BLaER1 treated with 17β-estradiol and CSF1 and Interleukin-3, amounts not matched to agents 10 nM and 100 nM (cell line): Measurements from ENCODE around the gene AKT3.
A peak's percentile ranks its signal among the peaks of the same experiment; 100 is the strongest.

Experiments used
- H3K27ac ChIP-seq, 11 experiments: shearing (Covaris generic); formaldehyde crosslinking; 2 replicates each; pipeline ENCODE4 v1.8.1; 2022
- H3K27me3 ChIP-seq, 11 experiments: shearing (Covaris generic); formaldehyde crosslinking; 2 replicates each; pipeline ENCODE4 v1.8.1; 2022
- H3K36me3 ChIP-seq, 11 experiments: shearing (Covaris generic); formaldehyde crosslinking; 2 replicates each; pipeline ENCODE4 v1.8.1; 2022
- H3K4me1 ChIP-seq, 10 experiments: shearing (Covaris generic); formaldehyde crosslinking; 2 replicates each; pipeline ENCODE4 v1.8.1; 2022
- H3K4me2 ChIP-seq, 11 experiments: shearing (Covaris generic); formaldehyde crosslinking; 2 replicates each; pipeline ENCODE4 v1.8.1; 2022
- H3K4me3 ChIP-seq, 10 experiments: shearing (Covaris generic); formaldehyde crosslinking; 2 replicates each; pipeline ENCODE4 v1.8.1; 2022
- H3K9ac ChIP-seq, 11 experiments: shearing (Covaris generic); formaldehyde crosslinking; 2 replicates each; pipeline ENCODE4 v1.8.1; 2022
- H3K9me3 ChIP-seq, 11 experiments: shearing (Covaris generic); formaldehyde crosslinking; replicated peaks in 1 of 11; 2 replicates each; pipeline ENCODE4 v1.8.1; 2022
- H4K20me1 ChIP-seq, 11 experiments: shearing (Covaris generic); formaldehyde crosslinking; 2 replicates each; pipeline ENCODE4 v1.8.1; 2022
- Cebpa-rat ChIP-seq, 11 experiments: shearing (Covaris generic); IDR thresholded peaks; 2 replicates each; pipeline ENCODE4 v1.8.1; 2022

Gene AKT3

DNA sequence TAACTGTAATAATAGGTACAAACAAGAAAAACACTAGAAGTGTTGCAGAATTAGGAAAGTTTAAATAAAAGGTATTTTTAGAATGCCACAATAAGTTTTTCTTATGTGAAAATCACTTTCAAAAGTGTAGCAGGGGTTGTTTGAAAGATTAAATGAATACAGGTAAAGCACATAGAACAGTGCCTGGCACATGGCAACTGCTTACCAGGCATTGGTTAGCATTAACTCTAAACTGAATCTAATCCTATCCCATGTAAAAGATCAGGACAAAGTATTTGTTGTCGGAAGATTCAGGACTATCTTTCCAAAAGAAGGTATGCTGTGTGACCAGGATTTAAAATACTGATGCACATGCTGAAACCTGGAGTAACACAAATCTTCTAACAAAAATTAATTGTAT lies 3.3 kb downstream of the AKT3 start:
- H3K4me3 ChIP-seq, result no peak overlapping the region
- no peak overlapping the region for H3K9ac ChIP-seq
- H3K27ac ChIP-seq, result no peak overlapping the region
- no peaks in the 10 kb centered on the region; a peak in 3 of 22 replicates for H3K27me3 ChIP-seq
- TF ChIP-seq Cebpa-rat (IDR thresholded peaks at IDR 0.05), result no peak
- peaks cover 0 to 62% (median 18%) of the 10 kb centered on the region in 11 experiments; a peak in 11 of 22 replicates for H4K20me1 ChIP-seq
- peaks cover 0 to 9% (median 4%) of the 10 kb centered on the region in 11 experiments; a peak in 5 of 22 replicates for H3K9me3 ChIP-seq
- 0 out of 22 replicates have a peak, but pooled peaks cover 0 to 2% (median 0%) of the 10 kb centered on the region in 11 experiments for H3K36me3 ChIP-seq
- peaks cover 20 to 51% (median 31%) of the 10 kb centered on the region in 10 experiments for H3K4me1 ChIP-seq
- H3K4me2 ChIP-seq, result peak overlapping the region in 2 of 11 experiments; percentile 8 to 82; a peak in 1 of 22 replicates

DNA sequence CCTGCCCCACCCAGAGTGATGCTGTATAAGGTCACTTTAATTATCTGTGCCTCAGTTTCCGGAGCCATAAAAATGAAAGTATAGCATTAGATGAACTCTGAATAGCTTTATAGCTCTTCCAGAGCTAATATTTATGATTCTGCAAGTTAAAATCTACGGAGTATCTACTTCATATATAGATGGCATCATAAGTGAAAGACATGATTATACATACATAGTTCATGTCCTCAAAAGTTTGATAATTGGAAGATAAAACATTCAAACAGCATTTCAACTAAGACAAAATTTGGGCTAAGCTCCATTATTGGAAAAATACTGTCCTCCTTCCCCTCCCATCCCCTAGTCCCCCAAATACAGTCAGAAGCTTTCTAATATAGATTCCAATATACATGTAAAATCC lies 4.2 kb downstream of the AKT3 start:
- Histone ChIP-seq H3K4me3 (no peak overlapping the region), H3K4me1 (peaks cover 13 to 48% (median 25%) of the 10 kb centered on the region in 10 experiments), H3K9ac (no peak overlapping the region), H3K4me2 (no peak overlapping the region), H3K36me3 (peaks cover 0 to 8% (median 0%) of the 10 kb centered on the region in 11 experiments; a peak in 2 of 22 replicates), H3K27ac (no peak overlapping the region), H4K20me1 (peaks cover 0 to 68% (median 18%) of the 10 kb centered on the region in 11 experiments; a peak in 11 of 22 replicates), H3K27me3 (no peaks in the 10 kb centered on the region; a peak in 1 of 22 replicates), H3K9me3 (peaks cover 0 to 9% (median 4%) of the 10 kb centered on the region in 11 experiments; a peak in 5 of 22 replicates)
- no peak for TF ChIP-seq Cebpa-rat (IDR thresholded peaks at IDR 0.05)

DNA sequence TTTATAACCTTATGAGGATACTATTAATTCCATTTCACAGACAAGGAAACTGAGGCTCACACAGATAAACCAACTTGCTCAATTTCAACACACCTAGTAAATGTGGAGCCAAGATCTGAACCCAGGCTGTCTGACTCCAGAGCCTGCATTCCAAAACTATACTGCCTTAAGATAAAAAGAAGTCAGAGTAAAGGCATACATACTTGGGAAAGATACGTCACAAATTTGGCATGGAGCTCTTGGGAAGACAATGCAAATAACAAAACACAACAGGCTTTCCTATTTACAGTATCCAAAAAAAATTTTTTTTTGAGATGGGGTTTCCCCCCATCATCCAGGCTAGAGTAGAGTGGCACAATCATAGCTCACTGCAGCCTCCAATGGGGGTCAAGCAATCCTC lies 5.9 kb downstream of the AKT3 start:
- H3K4me1 ChIP-seq, result peaks cover 13 to 48% (median 25%) of the 10 kb centered on the region in 10 experiments
- H3K27me3 ChIP-seq, result no peaks in the 10 kb centered on the region; a peak in 1 of 22 replicates
- H3K4me2 ChIP-seq, result no peak overlapping the region
- no peak overlapping the region for H3K27ac ChIP-seq
- H3K4me3 ChIP-seq, result no peak overlapping the region
- H4K20me1 ChIP-seq, result peaks cover 0 to 68% (median 18%) of the 10 kb centered on the region in 11 experiments; a peak in 11 of 22 replicates
- no peak overlapping the region for H3K9ac ChIP-seq
- H3K9me3 ChIP-seq, result peaks cover 0 to 9% (median 4%) of the 10 kb centered on the region in 11 experiments; a peak in 5 of 22 replicates
- no peak for TF ChIP-seq Cebpa-rat (IDR thresholded peaks at IDR 0.05)
- H3K36me3 ChIP-seq, result peaks cover 0 to 8% (median 5%) of the 10 kb centered on the region in 11 experiments; a peak in 7 of 22 replicates

DNA sequence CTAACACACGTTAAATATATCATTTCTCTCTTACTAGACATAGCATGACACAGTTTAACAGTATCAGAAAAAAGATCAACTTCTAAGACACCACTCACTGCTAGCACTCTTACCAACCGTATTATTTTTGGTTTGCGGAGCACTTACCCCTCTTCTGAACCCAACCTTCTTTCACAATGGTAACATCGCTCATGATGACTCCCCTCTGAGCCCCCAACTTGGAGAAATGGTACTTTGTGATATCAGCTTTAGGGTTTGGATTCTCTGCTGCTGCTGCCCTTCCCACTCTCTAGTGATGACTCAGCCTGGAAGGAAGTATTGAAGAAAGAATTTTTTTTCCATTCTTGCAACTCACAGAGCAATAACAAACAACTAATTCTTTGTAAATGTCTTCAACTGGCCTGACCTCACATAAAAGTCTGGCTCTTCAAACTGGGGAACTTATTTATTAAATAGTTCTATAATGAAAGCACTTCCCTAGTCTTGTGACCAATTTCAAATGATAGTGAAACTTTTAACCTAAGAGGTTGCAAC lies 7.0 kb downstream of the AKT3 start:
- Histone ChIP-seq H3K27ac (peak overlapping the region in 6 of 11 experiments; percentile 1 to 57 (median 20); a peak in 7 of 22 replicates), H3K4me3 (no peak overlapping the region), H3K4me1 (peaks cover 3 to 40% (median 15%) of the 10 kb centered on the region in 10 experiments; a peak in 19 of 20 replicates), H3K9me3 (peaks cover 0 to 9% (median 5%) of the 10 kb centered on the region in 11 experiments; a peak in 5 of 22 replicates), H3K27me3 (no peaks in the 10 kb centered on the region), H3K36me3 (peaks cover 0 to 8% (median 5%) of the 10 kb centered on the region in 11 experiments; a peak in 7 of 22 replicates), H4K20me1 (peaks cover 0 to 59% (median 13%) of the 10 kb centered on the region in 11 experiments; a peak in 11 of 22 replicates), H3K4me2 (peak overlapping the region in 9 of 11 experiments; percentile 27 to 69 (median 45); a peak in 15 of 22 replicates), H3K9ac (peak overlapping the region in 2 of 11 experiments; percentile 29 to 33; a peak in 2 of 22 replicates)
- TF ChIP-seq Cebpa-rat (IDR thresholded peaks at IDR 0.05), result no peak

DNA sequence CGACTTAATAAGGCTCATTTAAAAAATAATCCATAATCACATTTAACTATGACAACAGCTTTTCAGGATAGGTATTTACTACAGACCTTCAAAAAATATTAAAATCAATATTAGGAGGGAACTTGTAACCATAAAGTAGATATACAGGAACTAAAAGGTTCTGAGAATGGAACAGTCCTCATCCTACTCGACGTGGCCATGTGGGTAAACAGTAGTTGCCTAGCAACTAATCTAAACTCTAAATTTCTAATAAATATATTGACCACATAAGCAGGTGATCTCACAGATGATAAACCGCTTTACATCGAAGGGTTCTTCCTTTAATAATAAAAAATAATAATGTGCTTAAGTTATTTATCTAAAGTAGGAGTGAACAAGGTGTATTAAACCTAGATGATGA lies 7.9 kb downstream of the AKT3 start:
- no peak for TF ChIP-seq Cebpa-rat (IDR thresholded peaks at IDR 0.05)
- H3K4me3 ChIP-seq, result no peak overlapping the region

DNA sequence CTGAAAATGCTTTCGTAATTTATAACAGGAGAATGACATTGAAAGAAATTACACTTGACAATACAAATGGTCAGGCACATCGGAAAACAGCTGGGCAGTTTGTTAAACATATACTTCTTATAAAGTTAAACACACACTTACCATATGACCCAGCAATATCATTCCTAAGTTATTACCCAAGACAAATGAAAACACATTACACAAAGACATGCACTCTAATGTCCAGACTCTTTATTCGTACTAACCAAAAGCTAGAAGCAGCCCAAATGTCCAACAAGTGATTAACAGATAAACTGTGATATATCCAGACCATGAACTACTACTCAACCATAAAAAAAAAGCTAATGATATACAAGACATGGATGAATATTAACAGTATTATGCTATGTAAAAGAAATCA lies 8.5 kb downstream of the AKT3 start:
- Histone ChIP-seq H3K27me3 (no peaks in the 10 kb centered on the region), H3K9ac (no peak overlapping the region), H3K4me1 (peaks cover 0 to 26% (median 10%) of the 10 kb centered on the region in 10 experiments; a peak in 15 of 20 replicates), H3K9me3 (peaks cover 13 to 24% (median 18%) of the 10 kb centered on the region in 11 experiments), H3K4me3 (no peak overlapping the region), H4K20me1 (peaks cover 0 to 44% (median 10%) of the 10 kb centered on the region in 11 experiments; a peak in 10 of 22 replicates), H3K36me3 (peaks cover 11 to 22% (median 16%) of the 10 kb centered on the region in 11 experiments), H3K4me2 (no peak overlapping the region), H3K27ac (no peak overlapping the region)
- no peak for TF ChIP-seq Cebpa-rat (IDR thresholded peaks at IDR 0.05)

More for the DNA sequence above, 7.9 kb downstream of the AKT3 start:
- peaks cover 6 to 17% (median 12%) of the 10 kb centered on the region in 11 experiments for H3K9me3 ChIP-seq
- no peaks in the 10 kb centered on the region for H3K27me3 ChIP-seq
- H3K27ac ChIP-seq, result peak overlapping the region in 2 of 11 experiments; percentile 26 to 57; a peak in 2 of 22 replicates
- no peak overlapping the region for H3K9ac ChIP-seq
- peak overlapping the region in 2 of 11 experiments; percentile 65 to 69; a peak in 3 of 22 replicates for H3K4me2 ChIP-seq
- H3K36me3 ChIP-seq, result peaks cover 4 to 16% (median 10%) of the 10 kb centered on the region in 11 experiments; a peak in 18 of 22 replicates
- peaks cover 0 to 50% (median 11%) of the 10 kb centered on the region in 11 experiments; a peak in 11 of 22 replicates for H4K20me1 ChIP-seq
- H3K4me1 ChIP-seq, result peaks cover 0 to 31% (median 10%) of the 10 kb centered on the region in 10 experiments; a peak in 15 of 20 replicates

DNA sequence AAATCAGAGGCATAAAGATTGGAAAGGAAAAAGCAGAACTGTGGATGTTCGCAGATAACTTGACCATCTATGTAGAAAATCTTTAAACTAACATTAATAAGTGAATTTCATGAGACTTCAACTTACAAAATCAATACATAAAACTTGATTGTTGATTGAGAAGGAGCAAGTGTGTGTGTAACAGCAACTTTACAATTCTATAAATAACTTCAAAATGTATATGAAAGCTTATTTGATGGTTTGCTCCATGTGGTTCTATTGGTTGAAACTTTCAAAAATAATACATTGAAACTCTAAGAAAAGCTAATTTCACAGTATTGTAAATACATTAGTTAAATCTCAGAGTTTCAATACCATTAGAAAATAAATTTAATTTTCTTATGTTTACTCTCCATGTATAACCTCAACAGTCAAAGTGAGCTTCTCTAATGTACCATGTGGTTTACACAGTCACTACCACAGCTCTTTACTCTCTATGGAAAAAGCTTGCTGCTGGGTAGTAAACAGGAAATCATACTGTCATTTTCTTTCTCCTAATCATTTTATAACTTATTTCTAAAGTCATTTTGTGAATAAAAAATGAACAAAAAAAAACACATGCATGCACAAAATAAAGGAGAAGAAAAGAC lies 12.0 kb downstream of the AKT3 start:
- Histone ChIP-seq H3K4me2 (no peak overlapping the region), H3K27me3 (no peaks in the 10 kb centered on the region), H3K27ac (no peak overlapping the region), H3K9me3 (peaks cover 40 to 51% (median 46%) of the 10 kb centered on the region in 11 experiments), H3K4me1 (peaks cover 0 to 16% (median 3%) of the 10 kb centered on the region in 10 experiments; a peak in 15 of 20 replicates), H3K4me3 (no peak overlapping the region), H3K36me3 (peaks cover 33 to 56% (median 45%) of the 10 kb centered on the region in 11 experiments), H4K20me1 (peaks cover 0 to 16% (median 0%) of the 10 kb centered on the region in 11 experiments; a peak in 2 of 22 replicates), H3K9ac (no peak overlapping the region)
- no peak for TF ChIP-seq Cebpa-rat (IDR thresholded peaks at IDR 0.05)

DNA sequence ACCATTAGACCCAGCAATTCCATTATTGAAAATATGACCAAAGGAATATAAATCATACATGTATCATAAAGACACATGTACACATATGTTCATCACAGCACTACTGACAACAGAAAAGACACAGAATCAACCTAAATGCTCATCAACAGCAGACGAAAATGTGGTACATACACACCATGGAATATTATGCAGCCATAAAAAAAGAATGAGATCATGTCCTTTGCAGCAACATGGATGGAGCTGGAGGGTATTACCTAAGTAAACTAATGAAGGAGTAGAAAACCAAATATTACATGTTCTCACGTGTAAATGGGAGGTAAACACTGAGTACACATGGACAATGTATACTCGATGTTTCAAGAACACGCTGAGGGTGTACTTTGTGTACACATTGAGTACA lies 15.9 kb downstream of the AKT3 start:
- H3K9ac ChIP-seq, result no peak overlapping the region
- peaks cover 33 to 60% (median 42%) of the 10 kb centered on the region in 11 experiments for H3K36me3 ChIP-seq
- H3K27me3 ChIP-seq, result no peaks in the 10 kb centered on the region
- peaks cover 0 to 22% (median 0%) of the 10 kb centered on the region in 11 experiments; a peak in 2 of 22 replicates for H4K20me1 ChIP-seq
- H3K4me3 ChIP-seq, result no peak overlapping the region
- H3K27ac ChIP-seq, result no peak overlapping the region
- no peak for TF ChIP-seq Cebpa-rat (IDR thresholded peaks at IDR 0.05)
- H3K9me3 ChIP-seq, result peaks cover 41 to 54% (median 47%) of the 10 kb centered on the region in 11 experiments
- peaks cover 0 to 5% (median 0%) of the 10 kb centered on the region in 10 experiments; a peak in 2 of 20 replicates for H3K4me1 ChIP-seq
- H3K4me2 ChIP-seq, result no peak overlapping the region
